OCI-LY1 (cell line): ENCODE measurements around the gene DNAJB14.

Experiments
- H2AFZ ChIP-seq: fragments of 200-600 bp; sonication (generic), shearing (Covaris generic); 2 replicates; pipeline ENCODE4 v1.6.0; 2014; ENCODE audit warnings: antibody characterized with exemption, mild to moderate bottlenecking, low read length
- H3F3A ChIP-seq: fragments of 200-600 bp; sonication (generic), shearing (Covaris generic); 2 replicates; pipeline ENCODE4 v1.6.0; 2014; ENCODE audit warnings: mild to moderate bottlenecking, antibody characterized with exemption, low read length, moderate library complexity; ENCODE audit not compliant: insufficient read depth
- H3K27ac ChIP-seq: fragments of 200-600 bp; sonication (generic); 2 replicates; pipeline ENCODE4 v1.5.1; 2014; ENCODE audit warnings: low read length, mixed run types, mild to moderate bottlenecking, low read depth; ENCODE audit not compliant: poor library complexity, severe bottlenecking
- H3K27me3 ChIP-seq: fragments of 200-600 bp; sonication (generic); 2 replicates; pipeline ENCODE4 v1.6.0; 2014; ENCODE audit warnings: antibody characterized with exemption, mild to moderate bottlenecking, low read length, moderate library complexity; ENCODE audit not compliant: insufficient read depth
- H3K36me3 ChIP-seq: fragments of 200-600 bp; sonication (generic); 2 replicates; pipeline ENCODE4 v1.6.1; 2014; ENCODE audit warnings: mild to moderate bottlenecking, antibody characterized with exemption, low read length, moderate library complexity, mixed read lengths; ENCODE audit not compliant: insufficient read depth
- H3K4me1 ChIP-seq: fragments of 200-600 bp; sonication (generic); 2 replicates; pipeline ENCODE4 v1.5.1; 2014; ENCODE audit warnings: mild to moderate bottlenecking, low read length, moderate library complexity; ENCODE audit not compliant: insufficient read depth, severe bottlenecking
- H3K4me2 ChIP-seq: fragments of 200-600 bp; sonication (generic), shearing (Covaris generic); 2 replicates; pipeline ENCODE4 v1.6.1; 2014; ENCODE audit warnings: low read length
- H3K4me3 ChIP-seq: fragments of 200-600 bp; sonication (generic); 2 replicates; pipeline ENCODE4 v1.5.1; 2014; ENCODE audit warnings: low read length, low read depth, mild to moderate bottlenecking, mixed read lengths; ENCODE audit not compliant: poor library complexity, severe bottlenecking
- H3K79me2 ChIP-seq: fragments of 200-600 bp; shearing (Covaris generic); 2 replicates; pipeline ENCODE4 v1.6.1; 2016; ENCODE audit warnings: mixed run types, low read length, mixed read lengths; ENCODE audit not compliant: insufficient read depth
- H3K9ac ChIP-seq: fragments of 200-600 bp; sonication (generic), shearing (Covaris generic); 2 replicates; pipeline ENCODE4 v1.6.1; 2014; ENCODE audit warnings: mild to moderate bottlenecking, low read length, mixed read lengths
- H3K9me2 ChIP-seq: fragments of 200-600 bp; sonication (generic), shearing (Covaris generic); 2 replicates; pipeline ENCODE4 v1.6.1; 2014; ENCODE audit warnings: low read depth, mild to moderate bottlenecking, low read length, mixed read lengths
- H3K9me3 ChIP-seq: fragments of 200-600 bp; shearing (Covaris generic); 2 replicates; pipeline ENCODE4 v1.6.1; 2014; ENCODE audit warnings: low read length, mixed read lengths
- H4K20me1 ChIP-seq: fragments of 200-600 bp; sonication (generic), shearing (Covaris generic); 2 replicates; pipeline ENCODE4 v1.6.0; 2016; ENCODE audit warnings: mild to moderate bottlenecking, low read length; ENCODE audit not compliant: insufficient read depth
- CTCF ChIP-seq: fragments of 200-600 bp; sonication (generic), shearing (Covaris generic); IDR thresholded peaks from 2 replicates; pipeline ENCODE4 v1.5.1; 2017; ENCODE audit warnings: mild to moderate bottlenecking, antibody characterized with exemption, low read length, moderate library complexity, mixed read lengths
- EZH2 ChIP-seq: fragments of 200-600 bp; sonication (generic), shearing (Covaris generic); IDR thresholded peaks from 2 replicates; pipeline ENCODE4 v1.8.0; 2017; ENCODE audit warnings: borderline replicate concordance, mixed run types, mild to moderate bottlenecking, antibody characterized with exemption, low read length, moderate library complexity, mixed read lengths

DNAJB14 gene

GRCh38 chr4:99971453-99972111 lies 25.2 kb upstream of the DNAJB14 start:
- no peak for TF ChIP-seq CTCF
- no peak for TF ChIP-seq EZH2
- Histone ChIP-seq H2AFZ (no peak overlapping the region), H3K9me2 (no peaks in the 10 kb centered on the region), H3K27ac (no peak overlapping the region), H3K4me3 (no peak overlapping the region), H3K79me2 (no peaks in the 10 kb centered on the region), H3K27me3 (no peaks in the 10 kb centered on the region), H4K20me1 (no peaks in the 10 kb centered on the region), H3K36me3 (no peaks in the 10 kb centered on the region), H3K9me3 (no peaks in the 10 kb centered on the region), H3F3A (no peaks in the 10 kb centered on the region), H3K4me2 (no peak overlapping the region), H3K9ac (no peak overlapping the region), H3K4me1 (no peaks in the 10 kb centered on the region)

GRCh38 chr4:99968330-99968729 lies 21.9 kb upstream of the DNAJB14 start:
- no peak for TF ChIP-seq EZH2
- TF ChIP-seq CTCF: no peak
- Histone ChIP-seq H3K4me1 (no peaks in the 10 kb centered on the region), H3K4me3 (no peak overlapping the region), H4K20me1 (no peaks in the 10 kb centered on the region), H3K4me2 (no peak overlapping the region), H2AFZ (no peak overlapping the region), H3F3A (no peaks in the 10 kb centered on the region), H3K36me3 (no peaks in the 10 kb centered on the region), H3K9me3 (no peaks in the 10 kb centered on the region), H3K27me3 (no peaks in the 10 kb centered on the region), H3K9me2 (no peaks in the 10 kb centered on the region), H3K79me2 (no peaks in the 10 kb centered on the region), H3K27ac (no peak overlapping the region), H3K9ac (no peak overlapping the region)

GRCh38 chr4:99966692-99967091 lies 20.3 kb upstream of the DNAJB14 start:
- no peaks in the 10 kb centered on the region for H4K20me1 ChIP-seq
- no peak overlapping the region for H3K4me2 ChIP-seq
- H3K9ac ChIP-seq: no peak overlapping the region
- no peaks in the 10 kb centered on the region for H3K36me3 ChIP-seq
- no peaks in the 10 kb centered on the region for H3K9me2 ChIP-seq
- no peak overlapping the region for H3K4me3 ChIP-seq
- no peak overlapping the region for H3K27ac ChIP-seq
- no peaks in the 10 kb centered on the region for H3K79me2 ChIP-seq
- H3K4me1 ChIP-seq: no peaks in the 10 kb centered on the region
- no peak overlapping the region for H2AFZ ChIP-seq
- H3F3A ChIP-seq: no peaks in the 10 kb centered on the region
- TF ChIP-seq CTCF: no peak
- H3K9me3 ChIP-seq: no peaks in the 10 kb centered on the region
- H3K27me3 ChIP-seq: no peaks in the 10 kb centered on the region
